ENCODE data around the gene ENTPD7.

Gene ENTPD7

DNA sequence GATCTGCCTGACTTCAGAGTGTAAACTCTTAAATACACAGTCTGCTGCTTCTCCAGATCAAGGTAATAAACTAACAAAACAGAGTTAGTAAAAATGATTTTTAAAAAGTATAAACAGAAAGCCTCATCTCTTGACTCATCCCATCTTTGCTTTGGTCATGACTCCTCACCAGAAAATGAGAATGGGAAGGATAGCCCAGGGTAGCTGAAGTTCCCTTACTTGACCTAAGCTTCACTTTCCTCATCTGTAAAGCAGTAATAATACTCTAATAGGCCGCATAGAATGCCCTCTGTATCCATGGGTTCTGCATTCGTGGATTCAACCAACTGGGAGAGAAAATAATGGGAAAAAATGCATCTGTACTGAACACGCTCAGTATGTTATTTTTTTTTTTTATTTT, 27.8 kb upstream of the ENTPD7 start:
- no peak for DNase-seq
- Mint-ChIP-seq H3K27ac (no peak overlapping the region), H3K36me3 (ENCODE audit: low read depth) (no peaks in the 10 kb centered on the region), H3K4me1 (no peaks in the 10 kb centered on the region), H3K9me3 (no peaks in the 10 kb centered on the region), H3K27me3 (ENCODE audit: low read depth, poor library complexity) (peaks cover 49% of the 10 kb centered on the region), H3K4me3 (no peak overlapping the region)
- TF ChIP-seq CTCF (IDR thresholded peaks at IDR 0.05): no peak

DNA sequence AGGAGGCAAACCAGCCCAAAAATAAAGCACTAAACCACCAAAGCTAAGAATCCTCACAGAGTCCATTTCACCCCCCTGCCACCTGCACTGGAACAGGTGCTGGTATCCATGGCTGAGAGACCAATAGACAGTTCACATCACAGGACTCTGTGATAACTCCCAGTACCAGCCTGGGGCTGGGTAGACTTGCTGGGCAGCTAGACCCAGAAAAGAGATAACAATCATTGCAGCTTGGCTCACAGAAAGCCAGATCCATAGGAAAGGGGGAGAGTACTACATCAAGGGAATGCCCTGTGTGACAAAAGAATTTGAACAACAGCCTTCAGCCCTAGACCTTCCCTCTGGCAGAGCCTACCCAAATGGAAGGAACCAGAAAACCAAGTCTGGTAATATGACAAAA, 25.5 kb upstream of the ENTPD7 start:
- DNase-seq: no peak
- no peaks in the 10 kb centered on the region for H3K36me3 Mint-ChIP-seq (ENCODE audit: low read depth)
- H3K9me3 Mint-ChIP-seq: no peaks in the 10 kb centered on the region
- no peak overlapping the region for H3K4me3 Mint-ChIP-seq
- H3K27me3 Mint-ChIP-seq (ENCODE audit: low read depth, poor library complexity): peaks cover 54% of the 10 kb centered on the region
- no peak overlapping the region for H3K27ac Mint-ChIP-seq
- no peak for TF ChIP-seq CTCF (IDR thresholded peaks at IDR 0.05)
- H3K4me1 Mint-ChIP-seq: no peaks in the 10 kb centered on the region

DNA sequence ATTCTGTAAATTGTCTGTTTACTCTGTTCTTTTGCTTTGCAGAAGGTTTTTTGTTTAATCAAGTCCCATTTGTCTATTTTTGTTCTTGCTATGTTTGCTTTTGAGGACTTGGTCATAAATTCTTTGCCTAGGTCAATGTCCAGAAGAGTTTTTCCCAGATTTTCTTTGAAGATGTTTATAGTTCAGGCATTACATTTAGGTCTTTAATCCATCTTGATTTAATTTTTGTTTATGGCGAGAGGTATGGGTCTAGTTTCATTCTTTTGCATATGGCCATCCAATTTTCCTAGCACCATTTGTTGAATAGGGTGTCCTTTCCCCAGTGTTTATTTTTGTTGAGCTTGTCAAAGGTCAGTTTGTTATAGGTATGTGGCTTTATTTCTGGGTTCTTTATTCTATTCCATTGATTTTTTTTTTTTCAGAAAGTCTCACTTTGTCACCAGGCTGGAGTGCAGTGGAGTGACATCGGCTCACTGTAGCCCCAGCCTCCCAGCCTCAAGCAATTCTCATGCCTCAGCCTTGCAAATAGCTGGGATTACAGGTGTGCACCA, 11.6 kb upstream of the ENTPD7 start:
- H3K4me3 Mint-ChIP-seq: no peak overlapping the region
- peaks cover 50% of the 10 kb centered on the region for H3K9me3 Mint-ChIP-seq

DNA sequence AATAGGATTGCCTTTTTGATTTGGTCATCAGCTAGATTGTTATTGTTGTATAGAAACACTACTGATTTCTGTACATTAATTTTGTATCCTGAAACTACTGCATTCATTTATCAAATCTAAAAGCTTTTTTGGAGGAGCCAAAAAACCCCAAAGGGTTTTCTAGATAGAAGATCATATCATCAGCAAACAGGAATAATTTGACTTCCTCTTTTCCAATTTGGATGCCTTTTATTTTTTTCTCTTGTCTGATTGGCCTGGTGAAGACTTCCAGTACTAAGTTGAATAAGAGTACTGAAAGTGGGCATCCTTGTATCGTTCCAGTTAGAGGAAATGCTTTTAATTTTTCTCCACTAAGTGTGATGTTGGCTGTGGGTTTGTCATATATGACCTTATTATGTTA, 10.6 kb upstream of the ENTPD7 start:
- Mint-ChIP-seq H3K4me3 (no peak overlapping the region), H3K9me3 (peaks cover 48% of the 10 kb centered on the region), H3K36me3 (ENCODE audit: low read depth) (no peaks in the 10 kb centered on the region), H3K27ac (no peak overlapping the region), H3K27me3 (ENCODE audit: low read depth, poor library complexity) (peaks cover 44% of the 10 kb centered on the region), H3K4me1 (no peaks in the 10 kb centered on the region)
- no peak for DNase-seq
- TF ChIP-seq CTCF (IDR thresholded peaks at IDR 0.05): no peak

More for the DNA sequence above, 11.6 kb upstream of the ENTPD7 start:
- no peak overlapping the region for H3K27ac Mint-ChIP-seq
- no peaks in the 10 kb centered on the region for H3K36me3 Mint-ChIP-seq (ENCODE audit: low read depth)
- TF ChIP-seq CTCF (IDR thresholded peaks at IDR 0.05): no peak
- no peaks in the 10 kb centered on the region for H3K4me1 Mint-ChIP-seq
- no peak for DNase-seq
- peaks cover 39% of the 10 kb centered on the region for H3K27me3 Mint-ChIP-seq (ENCODE audit: low read depth, poor library complexity)

DNA sequence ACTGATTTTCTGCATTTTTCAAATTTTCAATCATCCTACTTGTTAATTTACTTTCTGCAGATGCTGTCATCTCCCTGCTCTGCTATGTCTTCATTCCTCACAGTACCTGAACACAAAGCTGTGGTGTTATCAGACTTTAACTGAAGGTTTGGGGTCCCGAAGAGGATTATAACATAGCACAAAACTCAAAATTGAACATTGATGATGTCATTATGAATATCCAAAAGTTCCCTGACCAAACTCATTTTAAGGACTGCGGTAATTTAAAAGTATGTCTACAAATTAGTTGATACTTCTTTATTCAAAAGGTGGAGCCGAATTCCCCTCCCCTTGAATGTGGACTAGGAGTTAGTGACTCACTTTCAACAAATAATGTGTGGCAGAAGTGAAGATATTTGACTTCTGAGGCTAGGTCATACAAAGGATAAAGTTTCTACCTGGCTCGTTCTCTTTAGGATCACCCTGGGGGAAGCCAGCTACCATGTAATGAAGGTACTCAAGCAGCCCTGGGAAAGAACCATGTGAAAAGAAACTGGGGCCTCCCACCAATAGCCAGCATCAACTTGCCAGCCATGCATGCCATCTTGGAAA, 6.4 kb upstream of the ENTPD7 start:
- Mint-ChIP-seq H3K4me1 (no peaks in the 10 kb centered on the region), H3K27me3 (ENCODE audit: low read depth, poor library complexity) (peaks cover 72% of the 10 kb centered on the region), H3K4me3 (no peak overlapping the region), H3K9me3 (peaks cover 7% of the 10 kb centered on the region), H3K27ac (no peak overlapping the region), H3K36me3 (ENCODE audit: low read depth) (no peaks in the 10 kb centered on the region)
- TF ChIP-seq CTCF (IDR thresholded peaks at IDR 0.05): no peak
- no peak for DNase-seq
